Measurements from ENCODE around the gene RSL1D1.
"Not testable (repeated sequence)": the region's sequence is repeated elsewhere in the genome, so short reads cannot be mapped to it uniquely, and the experiment has no call there.

Gene RSL1D1

GRCh38 chr16:11843206-11843605 lies 8.1 kb downstream of the RSL1D1 start:
- no peak for DNase-seq

GRCh38 chr16:11841026-11841425 lies 10.3 kb downstream of the RSL1D1 start:
- no peak for DNase-seq

GRCh38 chr16:11836650-11837244 lies 14.6 kb downstream of the RSL1D1 start:
- no peak for DNase-seq

- no peak for DNase-seq
Observed at GRCh38 chr16:11835891-11836649, 15.3 kb downstream of the RSL1D1 start.

GRCh38 chr16:11835309-11835708 lies 16.0 kb downstream of the RSL1D1 start:
- no peak for DNase-seq

- no peak for DNase-seq
Observed at GRCh38 chr16:11833951-11834695, 17.2 kb downstream of the RSL1D1 start.

- no peak for DNase-seq
Observed at GRCh38 chr16:11828696-11829095, 22.6 kb downstream of the RSL1D1 start.

- DNase-seq = not testable (repeated sequence)
Observed at GRCh38 chr16:11825520-11826165, 25.7 kb downstream of the RSL1D1 start.

- no peak for DNase-seq
Observed at GRCh38 chr16:11824362-11824761, 27.0 kb downstream of the RSL1D1 start.

- DNase-seq = not testable (repeated sequence)
Observed at GRCh38 chr16:11823645-11824044, 27.7 kb downstream of the RSL1D1 start.

- no peak for DNase-seq
Observed at GRCh38 chr16:11819798-11820197, 31.5 kb downstream of the RSL1D1 start.

GRCh38 chr16:11818970-11819369 lies 32.4 kb downstream of the RSL1D1 start:
- not testable (repeated sequence) for DNase-seq

GRCh38 chr16:11816123-11816522 lies 35.2 kb downstream of the RSL1D1 start:
- DNase-seq = no peak

- DNase-seq = not testable (repeated sequence)
Observed at GRCh38 chr16:11814800-11815199, 36.5 kb downstream of the RSL1D1 start.

- DNase-seq = no peak
Observed at GRCh38 chr16:11806721-11807120, 44.6 kb downstream of the RSL1D1 start.

- DNase-seq = no peak
Observed at GRCh38 chr16:11805556-11805955, 45.8 kb downstream of the RSL1D1 start.

- DNase-seq = no peak
Observed at GRCh38 chr16:11801481-11802021, 49.8 kb downstream of the RSL1D1 start.

- no peak for DNase-seq
Observed at GRCh38 chr16:11800382-11800718, 51.0 kb downstream of the RSL1D1 start.

- no peak for DNase-seq
Observed at GRCh38 chr16:11799509-11800381, 51.6 kb downstream of the RSL1D1 start.

GRCh38 chr16:11799017-11799381 lies 52.3 kb downstream of the RSL1D1 start:
- DNase-seq = no peak

GRCh38 chr16:11797957-11798299 lies 53.4 kb downstream of the RSL1D1 start:
- no peak for DNase-seq
